Raji (cell line): ENCODE measurements around the gene TUSC2.

Experiments used
- POLR2A ChIP-seq: IDR thresholded peaks from 2 replicates; pipeline ENCODE4 v1.6.1; 2011; ENCODE audit warnings: low read depth, low read length, control low read depth; ENCODE audit not compliant: insufficient read depth

TUSC2 gene

DNA sequence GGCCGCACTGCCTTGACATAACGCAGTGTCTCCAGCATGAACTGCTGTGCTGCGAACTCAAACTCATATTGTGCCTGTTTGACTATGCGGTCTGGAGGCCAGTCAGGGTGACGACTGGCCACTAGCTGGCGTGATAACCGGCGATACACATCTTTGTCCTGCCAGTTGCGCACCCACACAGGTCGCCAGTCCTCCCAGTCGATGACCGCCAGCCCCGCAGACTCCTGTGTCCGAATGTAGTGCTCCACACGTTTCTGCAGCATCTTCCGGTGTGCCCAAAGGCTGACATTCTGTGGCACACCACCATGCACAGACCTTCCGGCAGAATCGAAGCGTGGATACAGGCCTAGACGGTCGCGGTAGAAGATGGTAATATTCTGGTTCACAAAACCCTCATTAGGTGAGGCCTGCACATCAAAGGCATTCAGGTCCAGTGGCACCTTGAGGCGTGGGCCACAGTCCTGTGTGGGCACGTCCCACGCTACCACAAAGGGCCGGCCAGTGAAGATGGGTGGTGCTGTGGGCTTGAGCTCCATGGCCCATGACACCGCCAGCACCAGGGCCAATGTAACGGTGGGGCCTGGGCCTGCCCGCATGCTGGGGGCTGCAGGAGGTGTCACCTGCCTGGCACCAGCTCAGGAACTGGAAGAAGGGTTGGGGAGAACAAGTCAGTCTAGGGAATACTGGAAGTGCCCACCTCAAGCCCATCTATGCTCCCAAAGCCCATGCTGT lies 8.0 kb downstream of the TUSC2 start:
- no peak for TF ChIP-seq POLR2A

DNA sequence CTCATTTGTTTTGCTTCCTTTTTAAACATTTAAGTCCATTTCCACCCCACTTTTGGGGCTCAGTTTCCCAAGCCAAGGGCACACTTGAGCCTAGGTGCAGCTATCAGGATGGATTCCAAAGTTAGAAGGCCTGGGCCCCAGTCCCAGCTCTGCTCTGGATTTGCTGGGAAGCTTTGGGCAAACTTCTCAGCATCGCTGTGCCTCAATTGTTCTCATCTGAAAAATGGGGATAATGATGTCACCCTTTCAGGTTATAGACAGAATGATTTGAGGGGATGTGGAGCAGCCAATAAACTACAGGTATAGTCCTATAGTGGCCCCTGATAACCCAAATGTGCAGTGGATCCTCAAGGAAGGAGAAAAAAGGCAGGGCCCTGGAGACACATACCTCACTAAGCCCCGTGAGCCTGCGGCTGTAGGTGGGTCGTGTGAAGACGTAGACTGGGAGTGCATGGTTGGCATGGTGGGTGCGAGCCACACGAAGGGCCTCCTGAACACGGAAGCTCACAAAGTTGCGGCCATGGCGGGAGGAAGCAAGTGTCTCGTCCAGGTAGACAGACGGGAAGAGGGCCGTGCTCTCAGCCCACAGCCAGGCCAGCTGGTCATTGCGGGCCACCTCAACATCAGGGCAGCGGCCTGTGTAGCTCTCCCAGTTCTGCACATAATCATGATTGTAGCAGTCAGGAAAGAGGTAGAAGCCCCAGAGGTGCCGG lies 8.7 kb downstream of the TUSC2 start:
- no peak for TF ChIP-seq POLR2A

DNA sequence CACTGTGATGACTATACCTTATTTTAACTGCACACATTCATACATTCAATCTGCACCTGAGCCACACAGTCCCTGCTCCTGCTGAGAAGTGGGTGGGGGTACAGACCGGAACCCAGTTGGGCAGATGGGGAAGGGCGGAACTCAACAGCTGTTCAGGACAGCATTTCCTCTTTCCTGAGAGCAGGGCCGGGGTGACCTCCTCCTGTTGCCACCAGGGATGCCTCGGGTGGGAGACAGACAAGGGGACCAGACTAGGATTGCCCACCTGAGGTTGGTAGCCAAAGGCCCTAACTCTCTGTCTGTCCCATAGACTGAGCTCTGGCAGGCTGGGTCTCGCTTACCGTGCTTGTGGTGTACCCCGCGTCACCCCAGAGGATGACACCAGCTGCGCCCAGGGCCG lies 9.4 kb downstream of the TUSC2 start:
- no peak for TF ChIP-seq POLR2A

DNA sequence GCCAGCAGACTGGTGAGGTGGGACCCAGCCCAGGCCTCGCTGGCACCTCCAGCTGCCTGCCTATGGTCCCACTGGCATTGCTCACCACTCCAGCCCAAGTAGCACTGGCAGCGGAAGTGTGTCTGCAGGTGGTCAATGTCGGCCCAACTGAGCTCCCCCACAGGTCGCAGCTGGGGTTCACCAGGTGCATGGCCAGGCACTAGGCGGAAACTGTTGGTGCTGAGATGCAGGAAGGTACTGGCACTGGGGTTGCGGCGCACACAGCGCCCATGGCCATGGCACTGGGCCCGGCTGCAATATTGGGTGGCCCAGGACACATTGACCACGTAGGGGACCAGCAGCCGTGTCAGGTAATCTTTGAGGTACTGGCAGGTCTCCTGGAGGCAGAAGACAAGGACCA lies 9.9 kb downstream of the TUSC2 start:
- no peak for TF ChIP-seq POLR2A

DNA sequence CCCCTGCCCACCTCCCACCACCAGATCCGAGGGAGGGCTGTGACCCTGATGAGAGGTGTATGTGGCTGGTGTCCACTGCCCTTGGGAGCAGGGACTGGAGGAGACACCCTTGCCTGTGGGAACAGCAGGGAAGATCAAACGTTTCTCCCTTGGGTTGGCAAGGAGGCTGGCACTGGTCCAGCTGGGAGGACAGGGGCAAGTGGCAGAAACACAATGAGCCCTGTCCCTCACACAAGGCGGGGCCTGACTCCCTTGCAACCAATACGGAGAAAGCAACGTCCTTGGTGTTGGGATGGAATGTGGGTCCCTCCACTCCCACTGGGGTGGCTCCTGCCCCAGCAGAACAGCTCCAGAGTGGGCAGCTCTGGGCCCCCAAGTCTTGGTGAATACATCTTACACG lies 10.7 kb downstream of the TUSC2 start:
- TF ChIP-seq POLR2A, result no peak

DNA sequence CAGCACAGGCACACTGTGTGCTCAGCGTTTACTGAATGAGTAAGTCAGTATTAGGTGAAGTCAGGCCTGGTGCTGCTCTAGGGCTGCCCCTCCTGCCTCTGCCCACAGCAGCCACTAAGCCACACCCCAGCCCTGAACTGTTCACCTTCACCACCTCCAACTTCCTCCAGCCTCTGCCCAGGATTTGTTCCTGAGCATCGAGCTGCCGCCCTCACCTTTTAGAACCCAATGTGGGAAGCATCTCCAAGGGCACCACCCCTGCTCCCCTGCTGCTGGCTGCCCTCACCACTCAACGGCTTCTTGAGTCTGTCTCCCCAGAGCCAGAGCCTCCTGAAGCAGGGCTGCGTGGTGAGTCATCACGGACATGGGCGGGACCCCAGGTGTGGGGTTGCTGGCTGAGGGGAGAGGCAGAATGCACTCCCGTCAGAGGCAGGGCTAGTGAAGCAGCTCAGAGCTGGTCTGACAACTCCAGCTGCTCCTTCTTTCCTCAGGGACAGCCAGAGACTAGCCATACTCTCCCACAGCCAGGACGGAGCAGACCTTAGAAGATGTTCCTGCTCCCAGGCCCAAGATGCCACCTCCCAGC lies 11.3 kb downstream of the TUSC2 start:
- no peak for TF ChIP-seq POLR2A

DNA sequence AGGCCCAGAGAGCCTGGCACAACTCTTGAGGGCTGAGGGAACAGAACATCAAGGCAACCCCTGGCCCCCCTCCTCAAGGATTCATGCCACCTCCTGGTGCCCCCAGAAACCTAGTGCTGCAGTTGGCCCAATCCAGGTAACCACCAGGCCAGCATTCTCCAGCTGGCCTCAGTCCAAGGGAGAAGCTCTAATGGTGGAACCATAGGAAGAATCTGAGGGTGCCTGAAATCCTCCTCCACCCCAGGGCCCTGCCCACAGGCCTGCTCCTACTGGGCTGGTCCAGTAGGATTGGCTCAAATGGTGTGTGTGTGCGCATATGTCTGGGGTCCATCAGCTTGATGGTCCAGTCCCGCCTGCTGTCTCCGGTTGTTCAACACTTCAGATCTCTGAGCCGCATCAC lies 13.2 kb downstream of the TUSC2 start:
- no peak for TF ChIP-seq POLR2A

DNA sequence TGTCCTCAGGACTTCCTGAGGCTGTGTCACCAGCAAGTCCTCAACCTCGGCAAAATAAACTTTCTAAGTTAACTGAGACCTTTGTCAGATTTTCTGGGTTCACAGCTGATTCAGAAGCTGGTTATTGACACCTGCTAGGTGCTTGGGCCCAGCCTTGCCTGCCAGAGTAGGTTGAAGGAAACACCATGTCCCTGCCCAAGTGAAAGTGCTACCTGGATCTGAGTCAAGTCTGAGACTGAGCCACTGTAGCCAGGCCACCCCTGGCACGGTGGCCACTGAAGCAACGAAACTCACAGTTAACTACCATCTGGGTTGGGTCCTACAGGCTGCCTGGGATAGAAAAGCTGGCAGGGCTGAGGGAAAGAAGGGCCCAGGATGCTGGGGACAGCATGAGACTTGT lies 13.7 kb downstream of the TUSC2 start:
- no peak for TF ChIP-seq POLR2A

DNA sequence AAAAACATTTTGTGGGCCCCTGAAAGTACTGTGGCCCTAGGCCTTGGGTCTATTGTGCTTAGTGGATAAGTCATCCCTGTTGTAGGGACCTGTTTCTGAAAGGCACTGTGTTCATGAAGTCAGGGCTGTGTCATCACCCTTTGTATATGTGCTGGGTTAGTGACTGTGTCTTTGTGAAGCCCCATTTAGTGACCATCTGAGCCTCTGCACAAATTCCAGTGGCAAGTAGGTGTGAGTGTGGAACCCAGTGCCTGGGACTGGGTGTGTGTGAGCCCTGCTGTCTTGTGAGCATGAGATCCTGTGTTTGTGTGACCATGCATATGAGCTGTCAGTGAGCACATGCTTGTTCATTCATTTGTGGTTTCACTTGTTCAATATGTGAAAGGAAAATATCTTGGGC lies 23.4 kb downstream of the TUSC2 start:
- no peak for TF ChIP-seq POLR2A

DNA sequence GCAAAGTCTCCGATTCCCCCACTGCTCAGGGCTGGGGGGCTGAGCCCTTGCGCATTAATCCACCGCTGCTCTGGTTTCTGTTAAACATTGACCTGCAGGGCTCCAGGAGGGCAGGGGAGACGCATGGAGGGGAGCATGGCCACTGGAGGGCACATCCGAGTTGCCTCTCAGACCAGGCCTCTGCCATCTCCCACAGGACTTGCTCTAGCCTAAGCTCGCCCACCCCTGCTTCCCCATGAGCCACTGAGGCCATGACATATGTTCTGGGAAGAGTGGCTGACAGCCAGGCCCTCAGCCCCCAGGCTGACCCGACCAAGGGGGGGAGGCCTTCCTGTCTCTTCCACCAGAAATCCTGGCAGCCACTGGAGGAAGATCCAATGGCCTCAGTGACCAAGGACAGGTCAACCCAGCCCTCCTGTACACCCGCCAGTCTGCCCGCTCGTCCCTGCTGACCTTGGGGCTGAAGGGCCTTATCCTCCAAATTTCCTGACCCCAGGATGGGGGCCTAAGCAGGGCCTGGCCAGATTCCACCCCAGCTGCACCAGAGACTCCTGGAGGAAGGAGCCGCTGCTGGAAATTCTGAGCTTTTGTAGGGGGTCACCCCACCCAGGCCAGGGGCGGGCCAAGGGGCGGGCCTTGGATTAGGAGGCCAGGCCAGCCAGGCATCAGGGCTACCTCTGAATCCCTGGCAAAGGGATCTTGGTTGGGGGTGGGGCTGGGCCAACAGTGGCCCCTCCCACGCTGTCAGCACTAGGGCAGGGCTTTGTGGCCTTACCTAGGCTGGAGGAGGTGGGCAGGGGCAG lies 24.8 kb downstream of the TUSC2 start, which contains the start of gene HYAL1:
HYAL1 (minus strand) TSS at position 562 of the 803 bp plus-strand sequence. CDS start 618 bp downstream, outside the sequence.
- no peak for TF ChIP-seq POLR2A

DNA sequence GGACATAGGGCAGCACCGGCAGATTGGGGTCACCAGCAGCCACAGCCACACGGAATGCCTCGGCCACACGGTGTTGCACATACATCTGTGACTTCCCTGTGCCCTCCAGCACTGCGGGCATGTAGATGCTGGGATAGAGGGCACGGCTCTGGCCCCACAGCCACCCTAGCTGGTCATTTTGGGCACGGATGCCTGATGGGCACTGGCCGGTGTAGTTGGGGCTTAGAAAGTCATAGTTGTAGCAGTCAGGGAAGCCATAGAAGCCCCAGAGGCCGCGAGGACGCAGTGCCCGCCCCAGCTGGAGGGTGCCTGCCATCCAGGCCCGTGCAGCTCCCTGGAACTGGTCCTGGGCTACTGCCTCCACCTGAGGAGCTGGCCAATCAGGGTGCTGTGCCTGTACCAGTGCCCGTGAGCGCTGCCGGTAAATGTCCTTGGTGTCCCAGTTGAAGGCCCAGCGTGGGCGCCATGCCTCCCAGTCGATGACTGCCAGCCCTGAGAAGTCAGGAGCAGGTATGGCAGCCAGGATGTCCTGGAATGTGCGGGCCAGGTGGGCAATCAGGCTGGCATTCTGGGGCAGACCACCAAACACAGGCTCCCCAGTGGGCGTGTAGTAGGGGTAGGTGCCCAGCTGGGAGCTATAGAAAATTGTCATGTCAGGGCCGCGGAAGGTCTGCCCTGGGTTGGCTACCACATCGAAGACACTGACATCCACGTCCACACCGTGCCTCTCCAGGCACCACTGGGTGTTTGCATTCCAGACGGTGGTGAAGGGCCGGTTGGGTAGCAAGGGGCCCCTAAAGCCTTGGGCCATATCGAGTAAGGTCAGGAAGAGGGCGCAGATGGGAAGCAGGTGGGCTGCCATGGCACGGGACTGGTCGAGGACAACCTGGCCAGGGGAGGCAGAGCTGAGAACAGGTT lies 25.7 kb downstream of the TUSC2 start:
- no peak for TF ChIP-seq POLR2A

DNA sequence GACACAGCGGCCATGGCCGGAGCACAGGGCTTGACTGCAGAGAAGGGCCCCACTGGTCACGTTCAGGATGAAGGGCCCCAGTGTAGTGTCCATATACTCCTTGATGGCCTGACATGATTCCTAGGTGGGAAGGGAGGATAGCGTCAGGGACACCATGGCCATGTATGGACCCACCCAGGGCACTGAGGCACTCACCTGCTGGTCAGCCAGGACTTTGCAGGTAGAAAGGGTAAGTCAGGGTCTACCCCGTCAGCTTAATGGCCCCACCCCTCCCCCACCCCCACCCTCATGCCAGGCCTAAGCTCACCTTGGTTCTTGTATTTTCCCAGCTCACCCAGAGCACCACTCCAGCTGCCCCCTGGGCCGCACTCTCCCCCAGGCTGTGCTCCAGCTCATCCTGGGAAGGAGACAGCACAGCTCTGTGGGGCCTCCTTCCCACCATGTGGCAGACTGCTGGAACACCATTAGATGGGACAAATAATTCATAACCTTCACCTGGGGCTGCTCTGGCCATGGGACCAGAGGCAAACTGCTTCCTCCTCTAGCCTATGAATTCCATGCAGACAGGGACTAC lies 27.3 kb downstream of the TUSC2 start:
- no peak for TF ChIP-seq POLR2A

DNA sequence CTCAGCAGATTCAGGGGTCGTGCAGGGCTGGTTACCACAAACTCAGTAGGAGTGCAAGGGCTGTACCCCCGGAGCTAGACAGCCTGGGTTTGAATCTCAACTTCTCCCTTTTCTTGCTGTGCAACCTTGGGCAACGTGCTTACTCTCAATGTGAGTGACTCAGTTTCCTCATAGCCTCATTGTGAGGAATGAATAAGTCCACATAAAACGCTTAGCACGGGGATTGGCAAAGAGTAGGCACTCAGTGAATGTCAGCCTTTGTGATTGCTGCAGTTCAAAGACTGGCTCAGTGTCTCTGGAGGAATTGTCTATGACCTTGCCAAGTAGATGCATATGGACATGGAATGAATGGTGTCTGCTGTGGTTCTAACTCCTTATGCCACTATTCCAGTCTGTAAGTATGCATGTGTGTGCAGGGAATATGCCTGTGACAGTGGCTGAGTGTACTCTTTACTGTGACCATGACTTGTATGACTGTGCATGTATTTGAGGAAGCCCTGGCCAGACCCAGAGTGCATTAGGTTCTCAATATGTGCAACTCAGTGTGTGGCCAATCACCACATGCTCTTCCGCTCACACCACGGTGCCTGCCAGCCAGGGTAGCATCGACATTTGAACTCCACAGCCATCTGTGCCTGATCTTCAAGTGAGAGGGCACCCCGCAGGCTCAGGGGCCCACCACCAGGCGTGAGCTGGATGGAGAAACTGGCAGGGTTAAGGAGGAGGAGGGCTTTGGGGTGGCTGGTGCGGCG lies 27.9 kb downstream of the TUSC2 start:
- TF ChIP-seq POLR2A, result no peak
